PC-9 (cell line): ENCODE data around the gene C13orf46. TPM values are rescaled to one million over a fixed set of nuclear protein-coding genes. Genes with fewer than 3 reads are reported as not detected.

Experiments used
- Bru-seq: library from RNA; stranded (reverse); fragments of 400-500 nt; gene quantifications from one replicate; lab custom pipeline; 2021; lab: Mats Ljungman, UMichigan
- BruChase-seq, 2 experiments: library from RNA; stranded (reverse); fragments of 400-500 nt; gene quantifications; one replicate each; lab custom pipeline; 2021; lab: Mats Ljungman, UMichigan
- BruUV-seq: library from RNA; stranded (reverse); fragments of 400-500 nt; replicated peaks from 2 replicates; lab custom pipeline; 2021; lab: Mats Ljungman, UMichigan
- CTCF ChIA-PET: fragments of 300-600 bp; sonication (Branson Sonifier 250); formaldehyde crosslinking; loops from one replicate; lab custom pipeline; 2022; ENCODE audit warnings: antibody characterized with exemption; lab: Charles Lee
- POLR2A ChIA-PET: fragments of 300-600 bp; sonication (Branson Sonifier 250); formaldehyde crosslinking; loops from one replicate; lab custom pipeline; 2022; ENCODE audit warnings: antibody characterized with exemption; ENCODE audit not compliant: unreplicated experiment; lab: Charles Lee
- DNase-seq, 2 experiments: peaks; one replicate each; pipeline versions ENCODE4 v3.0.0 to v3.0.0-alpha.2; 2015 to 2022; ENCODE audit warnings: mixed read lengths in 1 of 2
- H2AFZ ChIP-seq: fragments of 200-600 bp; sonication (generic); 2 replicates; pipeline ENCODE4 v1.8.1; 2017; ENCODE audit warnings: antibody characterized with exemption
- H3F3A ChIP-seq: fragments of 200-600 bp; sonication (generic); 2 replicates; pipeline ENCODE4 v1.8.1; 2017; ENCODE audit warnings: antibody characterized with exemption, mild to moderate bottlenecking, low read depth; ENCODE audit not compliant: insufficient read depth
- H3K27ac ChIP-seq: fragments of 200-600 bp; sonication (generic); 2 replicates; pipeline ENCODE4 v1.6.1; 2016; ENCODE audit warnings: mixed run types
- H3K27me3 ChIP-seq: fragments of 200-600 bp; sonication (generic); 2 replicates; pipeline ENCODE4 v1.6.1; 2016; ENCODE audit warnings: low read depth, mixed run types; ENCODE audit not compliant: insufficient read depth
- H3K36me3 ChIP-seq: fragments of 200-600 bp; sonication (generic); 2 replicates; pipeline ENCODE4 v1.6.1; 2016; ENCODE audit warnings: low read depth, mixed run types
- H3K4me1 ChIP-seq: fragments of 200-600 bp; sonication (generic); replicated peaks from 2 replicates; pipeline ENCODE4 v1.6.1; 2016; ENCODE audit warnings: mixed run types; ENCODE audit not compliant: insufficient read depth
- H3K4me2 ChIP-seq: fragments of 200-600 bp; sonication (generic); 2 replicates; pipeline ENCODE4 v1.6.1; 2017; ENCODE audit warnings: mixed run types
- H3K4me3 ChIP-seq: fragments of 200-600 bp; sonication (generic); 2 replicates; pipeline ENCODE4 v1.6.1; 2016; ENCODE audit warnings: mixed run types
- H3K79me2 ChIP-seq: fragments of 200-600 bp; sonication (generic); 2 replicates; pipeline ENCODE4 v1.6.1; 2017; ENCODE audit warnings: low read depth, mixed run types
- H3K9me2 ChIP-seq: fragments of 200-600 bp; sonication (generic); 2 replicates; pipeline ENCODE4 v1.8.1; 2017; ENCODE audit warnings: mild to moderate bottlenecking; ENCODE audit not compliant: insufficient read depth
- H3K9me3 ChIP-seq: fragments of 200-600 bp; sonication (generic); 2 replicates; pipeline ENCODE4 v1.8.1; 2016; ENCODE audit warnings: low read depth; ENCODE audit not compliant: insufficient read depth
- H4K20me1 ChIP-seq: fragments of 200-600 bp; sonication (generic); 2 replicates; pipeline ENCODE4 v1.8.1; 2017; ENCODE audit not compliant: insufficient read depth
- CTCF ChIP-seq: fragments of 200-600 bp; sonication (generic); conservative IDR thresholded peaks from 2 replicates; pipeline ENCODE4 v1.6.1; 2017; ENCODE audit warnings: mixed run types, antibody characterized with exemption, mild to moderate bottlenecking, moderate library complexity
- EZH2 ChIP-seq: fragments of 200-600 bp; sonication (generic); IDR thresholded peaks from 2 replicates; pipeline ENCODE4 v1.8.0; 2017; ENCODE audit warnings: antibody characterized with exemption, low read depth
- intact Hi-C: fragments of 100-400 bp; cut with micrococcal nuclease; formaldehyde crosslinking; loops from one replicate; pipeline ENCODE4 v1.10.0; 2022; ENCODE audit not compliant: unreplicated experiment
- long read RNA-seq: library from polyadenylated mRNA; stranded (forward); transcript quantifications from one replicate; pipeline ENCODE4 v2.0.0, GENCODE V29; 2022
- total RNA-seq: library from RNA; stranded (reverse); gene quantifications from 2 replicates; pipeline ENCODE4 v1.2.3, GENCODE V29; 2021

The C13orf46 gene
- 1.5 and 1.7 TPM in 2 replicates for total RNA-seq
- percentile 31 among the genes with signal in this experiment for Bru-seq, nascent RNA
- percentile 45 among the genes with signal in this experiment for BruChase-seq, experiment 1, labeled RNA remaining after a 2-hour chase
- BruChase-seq, experiment 2, labeled RNA remaining after a 6-hour chase, result percentile 39 among the genes with signal in this experiment
- long read RNA-seq, partial matches to known transcripts, result 0 of 2 reads
- long read RNA-seq, other reads (novel, unspliced or antisense), result 2 of 2 reads

GRCh38 chr13:113973218-113974164, at the start of gene C13orf46:
Gene C13orf46 (minus strand): TSS chr13:113974076. CDS start chr13:113973997, 79 bp downstream.
- CTCF ChIA-PET, result interaction anchor here (0.7 kb wide), 1 partner anchor 21 kb away, joined by 3 read pairs; no protein-coding TSS in a partner anchor

GRCh38 chr13:114022876-114023275, 49.0 kb upstream of the C13orf46 start:
- POLR2A ChIA-PET, result no interaction called here
- H3F3A ChIP-seq, result no peaks in the 10 kb centered on the region; the same call in 1 of the 2 replicates
- H3K9me2 ChIP-seq, result no peaks in the 10 kb centered on the region
- H3K27ac ChIP-seq, result no peak overlapping the region
- intact Hi-C loops, result no loop called here
- H3K36me3 ChIP-seq, result no peaks in the 10 kb centered on the region
- TF ChIP-seq EZH2, result no peak
- TF ChIP-seq CTCF, result no peak
- no peak overlapping the region for H3K4me2 ChIP-seq
- no TSS peak for BruUV-seq
- H3K27me3 ChIP-seq, result no peaks in the 10 kb centered on the region
- no peak overlapping the region for H3K4me3 ChIP-seq
- no peak for DNase-seq
- H3K9me3 ChIP-seq, result no peaks in the 10 kb centered on the region
- H4K20me1 ChIP-seq, result no peaks in the 10 kb centered on the region
- H3K4me1 ChIP-seq, result no peaks in the 10 kb centered on the region
- H2AFZ ChIP-seq, result no peak overlapping the region
- no peaks in the 10 kb centered on the region for H3K79me2 ChIP-seq
- CTCF ChIA-PET, result no interaction called here

More at GRCh38 chr13:113973218-113974164, at the start of gene C13orf46:
- no peak for TF ChIP-seq EZH2
- TF ChIP-seq CTCF, result no peak
- Histone ChIP-seq H3K4me1 (peaks cover 47% of the 10 kb centered on the region), H3K27me3 (no peaks in the 10 kb centered on the region), H3K27ac (no peak within 1 kb of the TSS), H3K9me3 (no peaks in the 10 kb centered on the region), H2AFZ (no peak within 1 kb of the TSS), H3F3A (peaks cover 37% of the 10 kb centered on the region; the same call in 1 of the 2 replicates), H3K9me2 (no peaks in the 10 kb centered on the region), H4K20me1 (no peaks in the 10 kb centered on the region), H3K4me3 (no peak within 1 kb of the TSS), H3K79me2 (no peaks in the 10 kb centered on the region), H3K4me2 (no peak within 1 kb of the TSS), H3K36me3 (no peaks in the 10 kb centered on the region)
- POLR2A ChIA-PET, result no interaction called here
- intact Hi-C loops, result loop anchor here (5.0 kb wide), 1 partner anchor 159 kb away; the partner anchor contains the start of gene RASA3
- no TSS peak for BruUV-seq
- no peak for DNase-seq

DNA sequence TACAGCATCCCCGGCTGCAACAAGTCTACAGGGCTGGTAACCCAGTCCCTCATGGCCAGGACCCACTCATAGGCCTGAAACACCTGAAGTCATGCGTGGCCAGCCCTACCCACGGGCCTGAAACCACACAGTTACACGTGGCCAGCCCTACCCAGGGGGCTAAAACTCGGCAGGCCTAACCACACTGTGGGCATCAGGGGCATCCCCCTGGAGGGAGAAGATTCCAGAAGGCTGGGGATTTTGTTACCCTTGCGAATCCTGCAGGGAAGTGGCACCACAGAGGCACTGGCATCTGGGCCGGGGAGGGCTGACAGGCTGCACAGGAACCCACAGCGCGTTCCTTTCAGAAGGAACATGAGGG, 48.4 kb upstream of the C13orf46 start:
- CTCF ChIA-PET, result no interaction called here
- intact Hi-C loops, result no loop called here
- no peaks in the 10 kb centered on the region for H3K27me3 ChIP-seq
- TF ChIP-seq CTCF (no peak), EZH2 (no peak)
- H3K4me2 ChIP-seq, result no peak overlapping the region
- no peaks in the 10 kb centered on the region for H3K9me2 ChIP-seq
- H3K9me3 ChIP-seq, result no peaks in the 10 kb centered on the region
- no peaks in the 10 kb centered on the region for H4K20me1 ChIP-seq
- H3K36me3 ChIP-seq, result no peaks in the 10 kb centered on the region
- POLR2A ChIA-PET, result no interaction called here
- no peak overlapping the region for H3K27ac ChIP-seq
- H3F3A ChIP-seq, result no peaks in the 10 kb centered on the region; the same call in 1 of the 2 replicates
- no peak overlapping the region for H3K4me3 ChIP-seq
- no peak overlapping the region for H2AFZ ChIP-seq
- no peaks in the 10 kb centered on the region for H3K79me2 ChIP-seq
- no peaks in the 10 kb centered on the region for H3K4me1 ChIP-seq
- no peak for DNase-seq
- BruUV-seq, result no TSS peak
